Measurements from ENCODE around the gene TRIM22.
"Not testable (repeated sequence)": the region's sequence is repeated elsewhere in the genome, so short reads cannot be mapped to it uniquely, and the experiment has no call there.

Gene TRIM22

DNA sequence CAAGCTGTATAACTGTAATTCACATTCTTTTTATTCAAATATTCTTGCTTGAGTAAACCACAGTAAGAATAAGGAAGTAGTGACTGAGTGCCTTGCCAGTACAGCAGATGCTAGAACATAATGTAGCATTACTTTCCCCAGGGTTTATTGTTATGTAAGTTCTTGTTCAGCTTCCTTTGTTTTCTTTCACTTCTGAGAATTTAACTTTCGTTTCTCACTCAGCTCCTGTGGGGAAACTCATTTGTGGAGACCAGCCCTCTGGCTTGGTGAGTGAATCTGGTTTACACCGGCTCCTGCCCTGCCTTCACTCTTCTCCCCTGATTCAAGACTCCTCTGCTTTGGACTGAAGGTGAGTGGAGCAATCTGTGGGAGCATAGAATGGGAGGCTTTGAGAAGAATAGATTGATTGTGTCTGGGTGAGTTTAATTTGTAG lies at the start of gene TRIM22:
Gene TRIM22, plus strand, starts transcription at position 240 of the 433 bp plus-strand sequence. CDS start 6,443 bp downstream, outside the sequence.
- DNase-seq, result no peak

DNA sequence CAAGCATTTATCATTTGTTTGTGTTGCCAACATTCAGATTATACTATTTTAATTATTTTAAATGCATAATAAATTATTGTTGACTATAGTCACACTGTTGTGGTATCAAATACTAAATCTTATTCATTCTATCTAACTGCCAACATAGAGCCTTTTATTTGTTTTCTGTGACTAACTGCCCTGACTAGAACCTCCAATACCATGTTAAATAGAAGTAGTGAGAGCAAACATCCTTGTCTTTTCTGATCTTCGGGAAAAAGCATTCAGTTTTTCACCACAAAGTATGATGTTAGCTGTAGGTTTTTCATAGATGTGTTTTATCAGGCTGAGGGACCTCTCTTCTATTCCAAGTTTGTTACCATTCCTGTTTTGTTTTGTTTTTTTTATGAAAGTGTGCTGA lies 49.6 kb upstream of the TRIM22 start:
- DNase-seq, result no peak

GRCh38 chr11:5643585-5643984 lies 46.0 kb upstream of the TRIM22 start:
- DNase-seq, result no peak

- no peak for DNase-seq
Measured at GRCh38 chr11:5646139-5646538, 43.5 kb upstream of the TRIM22 start.

- DNase-seq, result no peak
Measured at GRCh38 chr11:5655474-5655873, 34.1 kb upstream of the TRIM22 start.

DNA sequence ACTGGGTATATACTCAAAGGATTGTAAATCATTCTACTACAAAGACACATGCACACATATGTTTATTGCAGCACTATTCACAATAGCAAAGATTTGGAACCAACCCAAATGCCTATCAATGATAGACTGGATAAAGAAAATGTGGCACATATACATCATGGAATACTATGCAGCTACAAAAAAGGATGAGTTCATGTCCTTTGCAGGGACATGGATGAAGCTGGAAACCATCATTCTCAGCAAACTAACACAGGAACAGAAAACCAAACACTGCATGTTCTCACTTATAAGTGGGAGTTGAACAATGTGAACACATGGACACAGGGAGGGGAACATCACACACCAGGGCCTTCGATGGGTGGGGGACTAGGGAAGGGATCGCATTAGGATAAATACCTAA lies 32.6 kb upstream of the TRIM22 start:
- DNase-seq, result not testable (repeated sequence)

- no peak for DNase-seq
Measured at GRCh38 chr11:5658318-5658717, 31.3 kb upstream of the TRIM22 start.

GRCh38 chr11:5663511-5663910 lies 26.1 kb upstream of the TRIM22 start:
- DNase-seq, result no peak

DNA sequence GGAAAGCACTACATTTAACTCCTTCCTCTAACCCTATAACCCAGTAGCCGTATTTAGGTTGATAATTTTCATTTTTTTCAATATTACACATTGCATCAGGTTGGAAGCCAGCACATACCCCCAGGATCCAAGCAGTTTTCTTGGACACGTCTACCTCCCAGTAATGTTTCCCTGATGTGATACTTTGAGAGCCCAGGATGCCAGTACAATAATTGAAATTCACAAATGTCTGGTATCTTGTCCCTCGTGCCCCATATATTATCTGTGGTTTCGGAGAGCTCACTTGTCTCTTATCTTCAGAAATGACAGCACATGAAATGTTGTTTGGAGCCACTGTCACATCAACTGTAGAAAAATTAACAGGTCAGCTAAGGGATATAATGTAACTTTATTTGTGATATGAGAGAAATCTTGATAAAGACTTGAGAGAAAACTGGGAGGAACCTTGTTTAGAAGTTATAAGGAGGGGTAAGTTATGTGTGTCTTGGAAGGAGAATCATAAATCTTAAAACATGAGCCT lies 24.5 kb upstream of the TRIM22 start:
- DNase-seq, result no peak

- no peak for DNase-seq
Measured at GRCh38 chr11:5665746-5666401, 23.7 kb upstream of the TRIM22 start.

GRCh38 chr11:5666402-5666793 lies 23.2 kb upstream of the TRIM22 start:
- DNase-seq, result no peak

DNA sequence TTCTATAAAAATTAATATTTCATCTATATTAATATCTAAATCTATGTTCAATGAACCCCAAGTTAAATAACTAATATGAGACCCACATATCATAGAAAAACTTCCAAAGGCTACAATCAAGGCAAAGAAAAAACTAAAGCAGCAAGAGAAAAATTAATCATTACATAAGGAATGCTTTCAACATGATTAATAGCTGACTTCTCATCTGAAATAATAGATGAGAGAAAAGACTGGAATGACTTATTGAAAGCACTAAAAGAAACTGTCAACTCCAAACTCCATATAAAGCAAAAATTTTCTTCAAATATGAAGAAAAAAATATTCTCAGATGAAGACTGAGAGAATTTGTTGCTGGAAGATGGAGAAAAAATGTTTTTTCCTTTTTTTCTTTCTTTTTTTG lies 17.8 kb upstream of the TRIM22 start:
- DNase-seq, result no peak

DNA sequence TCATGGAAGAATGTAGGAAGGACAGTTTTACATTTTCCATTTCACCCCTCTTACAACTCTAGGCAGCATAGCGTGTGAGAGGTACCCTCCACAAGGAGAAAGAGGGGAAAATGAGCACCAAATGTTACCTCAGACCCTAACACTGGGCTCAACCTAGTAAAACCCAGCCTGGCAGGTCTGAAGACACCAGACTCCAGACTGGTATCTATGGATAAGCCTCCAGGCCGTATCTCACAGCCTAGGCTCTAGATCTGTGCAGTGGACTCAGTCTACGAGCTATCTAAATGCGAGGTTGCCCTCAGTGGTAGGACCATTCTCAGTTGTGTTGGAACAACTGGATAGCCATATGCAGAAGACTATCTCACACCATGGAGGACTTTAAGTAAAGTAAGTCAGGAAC lies 15.2 kb upstream of the TRIM22 start:
- no peak for DNase-seq

DNA sequence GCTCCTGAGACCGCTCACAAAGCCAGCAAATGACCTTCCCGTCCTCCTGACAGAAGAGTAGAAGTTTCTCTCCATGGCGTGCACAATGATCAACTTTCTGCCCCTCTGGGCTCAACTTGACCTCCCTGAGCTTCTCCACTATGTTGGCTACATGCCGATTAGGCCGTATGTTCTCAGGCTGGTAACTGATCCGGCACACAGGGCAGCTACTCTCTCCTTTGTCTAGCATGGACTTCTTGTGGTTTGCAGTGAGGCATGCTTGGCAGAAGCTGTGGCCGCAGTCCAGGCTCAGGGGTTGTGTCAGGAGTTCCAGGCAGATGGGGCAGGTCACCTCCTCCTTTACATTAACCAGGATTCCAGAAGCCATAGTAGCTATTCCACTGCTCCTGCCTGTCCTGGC lies 9.8 kb upstream of the TRIM22 start:
- DNase-seq, result no peak

DNA sequence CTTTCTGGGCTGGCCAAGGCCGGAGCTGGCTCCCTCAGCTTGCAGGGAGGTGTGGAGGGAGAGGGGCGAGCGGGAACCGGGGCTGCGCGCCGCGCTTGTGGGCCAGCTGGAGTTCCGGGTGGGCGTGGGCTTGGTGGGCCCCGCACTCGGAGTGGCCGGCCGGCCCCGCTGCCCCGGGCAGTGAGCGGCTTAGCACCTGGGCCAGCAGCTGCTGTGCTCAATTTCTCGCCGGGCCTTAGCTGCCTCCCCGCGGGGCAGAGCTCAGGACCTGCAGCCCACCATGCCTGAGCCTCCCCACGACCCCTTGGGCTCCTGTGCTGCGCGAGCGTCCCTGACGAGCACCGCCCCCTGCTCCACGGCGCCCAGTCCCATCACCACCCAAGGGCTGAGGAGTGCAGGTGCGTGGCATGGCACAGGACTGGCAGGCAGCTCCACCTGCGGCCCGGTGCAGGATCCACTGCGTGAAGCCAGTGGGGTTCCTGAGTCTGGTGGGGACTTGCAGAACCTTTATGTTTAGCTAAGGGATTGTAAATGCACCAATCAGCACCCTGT lies 6.6 kb upstream of the TRIM22 start:
- DNase-seq, result not testable (repeated sequence)

GRCh38 chr11:5683620-5684019 lies 6.0 kb upstream of the TRIM22 start:
- DNase-seq, result not testable (repeated sequence)

GRCh38 chr11:5684036-5684645 lies 5.4 kb upstream of the TRIM22 start:
- DNase-seq, result no peak

GRCh38 chr11:5684646-5685362 lies 4.8 kb upstream of the TRIM22 start, which contains the start of gene TRIM5:
TRIM5 (minus strand) TSS chr11:5685074; CDS start chr11:5680177, 4,897 bp downstream.
- no peak for DNase-seq

DNA sequence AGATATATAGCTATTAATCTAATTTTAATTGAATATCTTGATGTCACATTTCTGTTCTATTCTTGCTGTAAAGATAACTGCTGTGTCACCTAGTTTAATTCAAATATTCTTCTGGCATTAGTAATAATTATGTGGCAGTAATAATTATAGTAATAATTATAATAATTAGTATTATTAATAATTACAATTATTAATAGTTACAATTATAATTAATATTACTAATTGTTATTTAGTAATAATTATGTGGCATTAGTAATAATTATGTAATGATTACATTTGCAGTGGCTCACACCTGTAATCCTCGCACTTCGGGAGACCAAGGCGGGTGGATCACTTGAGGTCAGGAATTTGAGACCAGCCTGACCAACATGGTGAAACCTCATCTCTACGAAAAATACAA lies 3.2 kb upstream of the TRIM22 start:
- no peak for DNase-seq

- no peak for DNase-seq
Measured at GRCh38 chr11:5688482-5688881, 1.1 kb upstream of the TRIM22 start.

- no peak for DNase-seq
Measured at GRCh38 chr11:5690216-5690615, 626 bp downstream of the TRIM22 start.

DNA sequence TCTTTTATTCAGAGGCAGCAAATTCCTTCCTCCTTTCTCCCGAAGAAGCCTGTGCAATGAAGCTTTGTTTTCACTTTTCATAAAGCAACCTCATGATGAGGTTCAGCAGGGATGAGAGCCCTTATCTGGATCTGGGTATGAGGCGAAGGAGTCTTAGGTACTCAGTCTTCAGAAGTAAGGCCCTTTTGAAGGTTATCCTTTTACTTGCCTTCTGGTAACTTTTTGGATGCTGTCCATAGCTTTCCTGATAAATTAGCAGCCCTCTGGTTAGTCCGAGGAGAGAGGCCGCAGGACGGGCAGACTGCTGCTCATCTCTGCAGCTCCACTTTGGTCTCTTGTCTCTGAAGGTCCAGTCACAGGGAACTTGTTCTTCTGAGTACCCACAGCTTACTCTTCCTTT lies 1.1 kb downstream of the TRIM22 start:
- no peak for DNase-seq

- not testable (repeated sequence) for DNase-seq
Measured at GRCh38 chr11:5691238-5691963, 1.8 kb downstream of the TRIM22 start.

All from NCI-H510A (cell line).